ENCODE measurements around the gene TRIO. TPM values are rescaled to one million over a fixed set of nuclear protein-coding genes. Genes with fewer than 3 reads are reported as not detected.

TRIO gene
- total and polyA plus RNA-seq, 4 donors: 23.8 to 243 (median 110) TPM

DNA sequence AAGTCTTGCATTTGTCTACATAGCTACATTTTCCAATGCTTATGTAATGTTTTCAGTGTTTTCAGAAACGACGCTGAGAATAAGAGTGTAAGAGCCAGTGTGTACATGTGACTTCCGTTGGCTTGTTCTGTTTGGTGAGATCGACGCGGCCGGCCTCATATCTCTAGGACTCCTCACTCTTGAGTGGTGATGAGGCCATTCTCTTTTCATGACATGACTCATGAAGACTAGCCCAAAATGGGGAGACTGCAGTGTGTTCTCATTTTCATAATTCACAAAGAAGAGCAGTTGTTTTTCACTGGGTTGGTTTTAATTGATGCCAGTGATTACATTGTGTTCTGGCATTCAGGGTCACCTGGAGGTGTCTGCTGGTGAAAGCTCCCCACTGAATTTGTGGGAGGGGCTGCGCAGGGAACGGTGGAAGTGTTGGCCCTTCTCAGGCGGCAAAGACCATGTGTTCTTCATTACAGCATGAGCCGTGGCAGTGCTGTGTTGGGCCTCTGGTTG is 306.9 kb downstream of the TRIO start:
- no peaks in the 10 kb centered on the region for H3K9me3 ChIP-seq (ENCODE audit: control insufficient read depth in 4 of 4, insufficient read depth in 3 of 4, low read length in 3 of 4)
- H3K36me3 ChIP-seq (ENCODE audit: control insufficient read depth in 4 of 4, insufficient read depth in 4 of 4, low read length in 4 of 4): peaks cover 0 to 11% (median 5%) of the 10 kb centered on the region in 4 donors
- 82 to 93% methylated on average over 11 of the region's 11 CpGs for WGBS, 2 donors
- peaks cover 8 to 53% (median 12%) of the 10 kb centered on the region in 5 donors for H3K4me1 ChIP-seq (ENCODE audit: control insufficient read depth in 5 of 5, insufficient read depth in 5 of 5, low read length in 5 of 5)
- H3K4me3 ChIP-seq: no peak overlapping the region
- DNase-seq (peak in 1 of 3 donors; percentile 50), ATAC-seq (ENCODE audit: insufficient read depth, low FRiP score) (no peak)
- TF ChIP-seq CTCF (IDR thresholded peaks at IDR 0.05; ENCODE audit: control extremely low read depth, extremely low read depth): no peak
- H3K27ac ChIP-seq (ENCODE audit: low read depth in 1 of 2, low read length in 1 of 2): peak overlapping the region in 1 of 2 donors; percentile 49
- no peaks in the 10 kb centered on the region for H3K27me3 ChIP-seq (ENCODE audit: control insufficient read depth in 3 of 3, insufficient read depth in 3 of 3, low read length in 2 of 3)
- H3K9ac ChIP-seq (ENCODE audit: insufficient read depth in 1 of 2, low read length in 2 of 2): no peak overlapping the region

GRCh38 chr5:14450742-14451141 is 307.6 kb downstream of the TRIO start:
- H3K9ac ChIP-seq (ENCODE audit: insufficient read depth in 1 of 2, low read length in 2 of 2): no peak overlapping the region
- WGBS, 2 donors: 96 to 98% methylated on average over 2 of the region's 2 CpGs
- no peak overlapping the region for H3K27ac ChIP-seq (ENCODE audit: low read depth in 1 of 2, low read length in 1 of 2)
- H3K9me3 ChIP-seq (ENCODE audit: control insufficient read depth in 4 of 4, insufficient read depth in 3 of 4, low read length in 3 of 4): no peaks in the 10 kb centered on the region
- ATAC-seq (ENCODE audit: insufficient read depth, low FRiP score): no peak
- H3K36me3 ChIP-seq (ENCODE audit: control insufficient read depth in 4 of 4, insufficient read depth in 4 of 4, low read length in 4 of 4): peaks cover 0 to 11% (median 5%) of the 10 kb centered on the region in 4 donors
- no peak overlapping the region for H3K4me3 ChIP-seq
- H3K4me1 ChIP-seq (ENCODE audit: control insufficient read depth in 5 of 5, insufficient read depth in 5 of 5, low read length in 5 of 5): peaks cover 7 to 46% (median 8%) of the 10 kb centered on the region in 5 donors
- DNase-seq: no peak
- TF ChIP-seq CTCF (IDR thresholded peaks at IDR 0.05; ENCODE audit: control extremely low read depth, extremely low read depth): no peak
- no peaks in the 10 kb centered on the region for H3K27me3 ChIP-seq (ENCODE audit: control insufficient read depth in 3 of 3, insufficient read depth in 3 of 3, low read length in 2 of 3)

- H3K36me3 ChIP-seq (ENCODE audit: control insufficient read depth in 4 of 4, insufficient read depth in 4 of 4, low read length in 4 of 4): peaks cover 4 to 15% (median 5%) of the 10 kb centered on the region in 4 donors
- no peaks in the 10 kb centered on the region for H3K9me3 ChIP-seq (ENCODE audit: control insufficient read depth in 4 of 4, insufficient read depth in 3 of 4, low read length in 3 of 4)
- no peak overlapping the region for H3K9ac ChIP-seq (ENCODE audit: insufficient read depth in 1 of 2, low read length in 2 of 2)
- no peak overlapping the region for H3K4me3 ChIP-seq
- no peak for TF ChIP-seq CTCF (IDR thresholded peaks at IDR 0.05; ENCODE audit: control extremely low read depth, extremely low read depth)
- DNase-seq: no peak
- ATAC-seq (ENCODE audit: insufficient read depth, low FRiP score): no peak
- 88 to 92% methylated on average over 13 of the region's 13 CpGs for WGBS, 2 donors
- H3K27me3 ChIP-seq (ENCODE audit: control insufficient read depth in 3 of 3, insufficient read depth in 3 of 3, low read length in 2 of 3): no peaks in the 10 kb centered on the region
- H3K27ac ChIP-seq (ENCODE audit: low read depth in 1 of 2, low read length in 1 of 2): no peak overlapping the region
- H3K4me1 ChIP-seq (ENCODE audit: control insufficient read depth in 5 of 5, insufficient read depth in 5 of 5, low read length in 5 of 5): peaks cover 5 to 39% (median 8%) of the 10 kb centered on the region in 5 donors
These were observed 308.7 kb downstream of the TRIO start for GRCh38 chr5:14451871-14452270.

Measured in lung (tissue), 12 donors.